HG02798 (cell line): ENCODE data around the gene NDEL1.

ENCODE experiments used
- ATAC-seq: cut with Tn5 transposase; IDR thresholded peaks from one replicate; pipeline ENCODE4 v1.9.1; 2021; ENCODE audit warnings: mild to moderate bottlenecking; ENCODE audit not compliant: unreplicated experiment, poor library complexity

Gene NDEL1

GRCh38 chr17:8494506-8495111, 58.9 kb downstream of the NDEL1 start:
- ATAC-seq, result no peak

GRCh38 chr17:8496081-8496480, 60.4 kb downstream of the NDEL1 start:
- no peak for ATAC-seq

GRCh38 chr17:8499171-8499570, 63.5 kb downstream of the NDEL1 start:
- no peak for ATAC-seq

- ATAC-seq, result no peak
Measured at GRCh38 chr17:8499614-8500013, 63.9 kb downstream of the NDEL1 start.

- ATAC-seq, result no peak
Measured at GRCh38 chr17:8500609-8501008, 64.9 kb downstream of the NDEL1 start.

- ATAC-seq, result no peak
Measured at GRCh38 chr17:8502126-8502525, 66.4 kb downstream of the NDEL1 start.

GRCh38 chr17:8503368-8503767, 67.7 kb downstream of the NDEL1 start:
- ATAC-seq, result no peak

GRCh38 chr17:8503807-8504206, 68.1 kb downstream of the NDEL1 start:
- no peak for ATAC-seq

GRCh38 chr17:8504460-8505207, 69.0 kb downstream of the NDEL1 start:
- no peak for ATAC-seq

GRCh38 chr17:8506145-8506544, 70.5 kb downstream of the NDEL1 start:
- ATAC-seq, result no peak

- ATAC-seq, result no peak
Measured at GRCh38 chr17:8514801-8515200, 79.1 kb downstream of the NDEL1 start.
